AG04450 (cell line): ENCODE data around the gene TTLL11. TPM values are rescaled to one million over a fixed set of nuclear protein-coding genes. Genes with fewer than 3 reads are reported as not detected.

ENCODE experiments used
- CTCF ChIA-PET: fragments of 300-600, 350-600 bp; formaldehyde crosslinking; extraction: SDS; loops from one replicate; lab custom pipeline; 2022; ENCODE audit warnings: antibody characterized with exemption, inconsistent platforms; lab: Charles Lee
- POLR2A ChIA-PET: fragments of 350-600 bp; formaldehyde crosslinking; extraction: SDS; loops from one replicate; lab custom pipeline; 2021; ENCODE audit warnings: antibody characterized with exemption, inconsistent platforms; lab: Yijun Ruan, JAX
- DNase-seq: peaks from one replicate; pipeline ENCODE4 v3.0.0-alpha.2; 2011; ENCODE audit warnings: low read depth, low spot score
- H3K27ac ChIP-seq: one replicate; pipeline ENCODE4 v1.5.1; 2012; ENCODE audit warnings: low read depth, low read length, control low read depth
- H3K27me3 ChIP-seq: one replicate; pipeline ENCODE4 v1.6.0; 2012; ENCODE audit warnings: low read length; ENCODE audit not compliant: control insufficient read depth, insufficient read depth
- H3K4me3 ChIP-seq: 2 replicates; pipeline ENCODE4 v1.5.1; 2011; ENCODE audit warnings: mild to moderate bottlenecking, low read depth, low read length, control low read depth
- H3K9me3 ChIP-seq: 2 replicates; pipeline ENCODE4 v1.5.1; 2012; ENCODE audit warnings: low read length; ENCODE audit not compliant: control insufficient read depth, insufficient read depth
- polyA plus RNA-seq: library from polyadenylated mRNA; depleted of rRNA; stranded (reverse); fragments of >200 nt; gene quantifications from 2 replicates; pipeline ENCODE4 v1.2.3, GENCODE V29; 2011
- TF ChIP-seq, protein P1 (sequence below): IDR thresholded peaks from 2 replicates; pipeline ENCODE4 v1.5.1; 2011; ENCODE audit warnings: low read depth, low read length, control low read depth, inconsistent platforms

TTLL11 gene
- polyA plus RNA-seq, 1 experiment: 4.6 TPM

DNA sequence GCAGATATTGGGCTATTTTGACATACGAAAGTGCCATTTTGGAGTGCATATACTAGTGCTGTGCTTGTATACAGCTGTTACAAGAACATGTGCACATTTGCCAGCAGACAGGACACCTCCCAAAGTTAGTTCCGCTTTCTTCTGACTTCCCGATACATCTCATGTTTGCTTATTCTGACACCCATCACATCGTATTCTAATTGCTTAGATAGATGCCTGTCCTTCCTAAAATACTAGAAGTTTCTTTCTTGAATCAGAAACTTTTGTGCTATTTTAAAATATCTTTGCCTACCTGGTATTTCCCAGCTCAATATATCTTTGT is 177.8 kb downstream of the TTLL11 start:
- Histone ChIP-seq H3K9me3 (no peaks in the 10 kb centered on the region), H3K4me3 (no peak overlapping the region), H3K27ac (no peak overlapping the region), H3K27me3 (no peaks in the 10 kb centered on the region)
- TF ChIP-seq, protein P1, sequence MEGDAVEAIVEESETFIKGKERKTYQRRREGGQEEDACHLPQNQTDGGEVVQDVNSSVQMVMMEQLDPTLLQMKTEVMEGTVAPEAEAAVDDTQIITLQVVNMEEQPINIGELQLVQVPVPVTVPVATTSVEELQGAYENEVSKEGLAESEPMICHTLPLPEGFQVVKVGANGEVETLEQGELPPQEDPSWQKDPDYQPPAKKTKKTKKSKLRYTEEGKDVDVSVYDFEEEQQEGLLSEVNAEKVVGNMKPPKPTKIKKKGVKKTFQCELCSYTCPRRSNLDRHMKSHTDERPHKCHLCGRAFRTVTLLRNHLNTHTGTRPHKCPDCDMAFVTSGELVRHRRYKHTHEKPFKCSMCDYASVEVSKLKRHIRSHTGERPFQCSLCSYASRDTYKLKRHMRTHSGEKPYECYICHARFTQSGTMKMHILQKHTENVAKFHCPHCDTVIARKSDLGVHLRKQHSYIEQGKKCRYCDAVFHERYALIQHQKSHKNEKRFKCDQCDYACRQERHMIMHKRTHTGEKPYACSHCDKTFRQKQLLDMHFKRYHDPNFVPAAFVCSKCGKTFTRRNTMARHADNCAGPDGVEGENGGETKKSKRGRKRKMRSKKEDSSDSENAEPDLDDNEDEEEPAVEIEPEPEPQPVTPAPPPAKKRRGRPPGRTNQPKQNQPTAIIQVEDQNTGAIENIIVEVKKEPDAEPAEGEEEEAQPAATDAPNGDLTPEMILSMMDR: no peak
- no peak for DNase-seq
- ChIA-PET POLR2A (no interaction called here), CTCF (no interaction called here)

DNA sequence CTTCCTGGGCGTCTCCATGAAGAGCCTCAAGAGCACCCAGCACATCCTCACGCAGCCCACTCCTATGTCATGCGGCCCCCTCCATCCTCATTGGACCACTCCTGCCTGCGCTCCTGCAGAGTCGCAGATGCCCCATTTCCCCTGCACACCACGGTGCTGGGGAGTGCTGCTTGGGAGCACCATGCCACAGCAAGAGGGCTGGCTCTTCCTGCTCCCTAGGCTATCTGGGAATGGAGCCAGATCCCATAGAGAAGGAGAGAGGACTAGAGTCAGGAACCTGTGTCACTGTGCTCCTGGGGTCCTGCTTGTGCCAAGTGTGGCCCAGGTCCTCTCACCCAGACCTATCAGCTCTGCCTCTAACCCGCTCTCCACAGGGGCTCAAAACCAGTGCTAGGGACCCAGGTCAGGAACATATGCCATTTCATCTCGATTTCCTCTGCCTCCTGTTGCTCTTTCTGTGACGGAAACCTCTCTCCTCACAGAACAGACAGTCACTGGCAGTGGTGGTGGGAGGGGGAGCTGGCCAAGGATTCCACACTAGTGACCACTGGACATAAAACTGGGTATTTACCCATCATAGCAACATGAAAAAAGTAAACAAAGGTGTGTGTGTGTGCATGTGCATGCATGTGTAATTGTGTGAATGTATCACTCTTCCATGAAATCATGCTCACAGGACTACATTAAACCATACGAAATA is 178.4 kb downstream of the TTLL11 start:
- Histone ChIP-seq H3K27ac (no peak overlapping the region), H3K4me3 (no peak overlapping the region), H3K9me3 (no peaks in the 10 kb centered on the region), H3K27me3 (no peaks in the 10 kb centered on the region)
- POLR2A ChIA-PET: no interaction called here
- TF ChIP-seq, protein P1: no peak
- CTCF ChIA-PET: no interaction called here
- no peak for DNase-seq

DNA sequence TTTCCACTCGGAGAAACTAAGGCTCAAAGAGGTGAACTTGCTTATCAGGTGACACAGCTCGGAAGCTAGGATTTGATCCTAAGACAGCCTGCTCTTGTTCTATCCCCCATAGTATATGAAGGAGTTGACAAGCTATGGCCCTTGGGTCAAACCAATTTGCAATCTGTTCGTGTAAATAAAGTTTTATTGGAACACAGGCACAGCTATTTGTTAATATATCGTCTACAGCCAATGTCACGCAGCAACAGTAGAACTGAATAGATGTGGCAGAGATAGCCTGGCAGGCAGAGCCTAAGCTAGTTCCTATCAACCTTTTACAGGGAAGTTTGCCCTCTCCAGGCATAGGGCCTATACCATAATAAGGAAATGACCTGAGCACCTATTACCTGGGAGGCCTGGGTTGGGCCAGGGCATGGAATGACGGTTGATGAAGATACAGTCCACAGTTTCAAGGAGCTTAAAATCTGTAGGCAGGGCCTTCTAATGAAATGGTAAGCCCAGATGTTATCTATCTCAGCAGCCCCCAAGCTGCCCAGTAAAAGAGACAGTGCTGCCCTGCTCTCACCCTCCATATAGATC is 179.0 kb downstream of the TTLL11 start:
- Histone ChIP-seq H3K27ac (no peak overlapping the region), H3K9me3 (no peaks in the 10 kb centered on the region), H3K27me3 (no peaks in the 10 kb centered on the region), H3K4me3 (no peak overlapping the region)
- ChIA-PET CTCF (no interaction called here), POLR2A (no interaction called here)
- TF ChIP-seq, protein P1: no peak
- no peak for DNase-seq

DNA sequence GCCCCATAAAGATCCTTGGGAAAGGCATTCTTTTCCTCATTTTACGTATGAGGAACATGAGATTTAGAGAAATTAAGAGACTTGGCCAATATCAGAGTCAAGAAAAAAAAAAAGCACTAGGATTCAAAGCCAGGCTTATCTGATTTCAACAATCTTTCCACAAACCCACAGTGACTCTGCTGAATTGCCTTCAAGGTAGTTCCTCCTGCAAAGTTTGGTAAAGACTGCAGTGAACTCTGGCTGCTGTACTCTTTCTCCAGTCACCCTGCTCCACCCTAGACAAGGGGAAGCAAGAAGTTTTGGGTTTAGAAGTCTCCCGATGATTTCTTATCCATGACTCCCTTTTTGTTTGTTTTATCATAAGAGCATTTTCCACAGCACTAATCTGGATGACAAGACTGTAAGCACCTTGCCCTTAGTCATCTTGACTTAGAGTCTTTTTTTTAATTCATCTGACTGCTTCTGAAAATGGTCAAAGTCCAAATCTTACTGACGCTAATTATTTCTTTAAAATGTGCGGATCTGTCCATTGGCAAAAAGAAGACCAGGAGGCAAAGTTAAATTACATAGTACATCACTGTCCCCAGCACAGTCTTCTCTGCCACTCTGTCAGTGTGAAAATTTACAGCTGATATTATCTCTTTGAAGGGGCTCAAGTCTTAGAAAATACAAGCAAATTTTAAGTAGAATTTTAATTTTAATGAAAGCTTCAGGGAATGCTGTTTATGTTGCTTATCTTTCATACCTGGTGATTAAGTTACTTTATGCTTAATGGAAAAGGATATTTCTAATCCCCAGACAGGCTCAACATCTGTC is 180.1 kb downstream of the TTLL11 start:
- H3K27ac ChIP-seq: no peak overlapping the region
- CTCF ChIA-PET: no interaction called here
- no peaks in the 10 kb centered on the region for H3K27me3 ChIP-seq
- H3K4me3 ChIP-seq: no peak overlapping the region
- H3K9me3 ChIP-seq: no peaks in the 10 kb centered on the region
- DNase-seq: no peak
- TF ChIP-seq, protein P1: no peak
- POLR2A ChIA-PET: no interaction called here
